A673 (cell line): ENCODE measurements around the gene JSRP1. TPM values are rescaled to one million over a fixed set of nuclear protein-coding genes. Genes with fewer than 3 reads are reported as not detected.

ENCODE experiments used
- BruUV-seq: library from RNA; stranded (reverse); fragments of 400-500 nt; replicated peaks from 2 replicates; lab custom pipeline; 2021; lab: Mats Ljungman, UMichigan
- CTCF ChIA-PET: fragments of 300-600 bp; sonication (Branson Sonifier 250); formaldehyde crosslinking; loops from one replicate; lab custom pipeline; 2022; ENCODE audit warnings: antibody characterized with exemption; lab: Charles Lee
- POLR2A ChIA-PET: fragments of 300-600 bp; sonication (Branson Sonifier 250); formaldehyde crosslinking; loops from one replicate; lab custom pipeline; 2022; ENCODE audit warnings: antibody characterized with exemption; ENCODE audit not compliant: low non-redundant PET; lab: Charles Lee
- DNase-seq: peaks from one replicate; pipeline ENCODE4 v3.0.0-alpha.2; 2015; ENCODE audit warnings: low spot score
- H3K27ac ChIP-seq: fragments of 200-600 bp; sonication (generic); 2 replicates; pipeline ENCODE4 v1.5.1; 2016; ENCODE audit warnings: mixed run types, low read depth, mild to moderate bottlenecking, mixed read lengths, antibody characterized with exemption, low read length; ENCODE audit not compliant: poor library complexity, severe bottlenecking
- H3K27me3 ChIP-seq: fragments of 200-600 bp; sonication (generic); replicated peaks from 2 replicates; pipeline ENCODE4 v1.6.1; 2017; ENCODE audit warnings: mixed run types, low read depth, mild to moderate bottlenecking, mixed read lengths, antibody characterized with exemption, low read length; ENCODE audit not compliant: insufficient read depth, poor library complexity
- H3K36me3 ChIP-seq: fragments of 200-600 bp; sonication (generic); 2 replicates; pipeline ENCODE4 v1.6.1; 2016; ENCODE audit warnings: mixed run types, mild to moderate bottlenecking, mixed read lengths, antibody characterized with exemption, low read length; ENCODE audit not compliant: insufficient read depth, poor library complexity, severe bottlenecking
- H3K4me1 ChIP-seq: fragments of 200-600 bp; sonication (generic); 2 replicates; pipeline ENCODE4 v1.6.1; 2017; ENCODE audit warnings: mixed run types, mild to moderate bottlenecking, mixed read lengths, antibody characterized with exemption, low read length; ENCODE audit not compliant: insufficient read depth, poor library complexity, severe bottlenecking
- H3K4me3 ChIP-seq: fragments of 200-600 bp; sonication (generic); 2 replicates; pipeline ENCODE4 v1.5.1; 2016; ENCODE audit warnings: low read depth, mixed run types, mild to moderate bottlenecking, mixed read lengths, low read length; ENCODE audit not compliant: poor library complexity, severe bottlenecking
- H3K9me3 ChIP-seq: fragments of 200-600 bp; sonication (generic); 2 replicates; pipeline ENCODE4 v1.6.1; 2016; ENCODE audit warnings: mixed run types, low read depth, mild to moderate bottlenecking, mixed read lengths, antibody characterized with exemption, low read length; ENCODE audit not compliant: poor library complexity, severe bottlenecking
- EZH2 ChIP-seq: fragments of 200-600 bp; sonication (generic); IDR thresholded peaks from 2 replicates; pipeline ENCODE4 v1.6.1; 2017; ENCODE audit warnings: borderline replicate concordance, low read depth, mild to moderate bottlenecking, mixed read lengths, antibody characterized with exemption, low read length; ENCODE audit not compliant: poor library complexity, severe bottlenecking
- intact Hi-C: fragments of 100-400 bp; cut with micrococcal nuclease; formaldehyde crosslinking; loops from one replicate; pipeline ENCODE4 v1.10.0; 2022; ENCODE audit not compliant: unreplicated experiment
- total RNA-seq: library from RNA; stranded (reverse); gene quantifications from 2 replicates; pipeline ENCODE4 v1.2.3, GENCODE V29; 2021
- TF ChIP-seq, protein P1 (sequence below): fragments of 300-800, 200-600 bp; sonication (generic); conservative IDR thresholded peaks from 2 replicates; pipeline ENCODE4 v1.5.1; 2017; ENCODE audit warnings: low read depth, mild to moderate bottlenecking, antibody characterized with exemption, low read length, moderate library complexity, mixed read lengths

Gene JSRP1
- total RNA-seq, 1 experiment from 2014 or later, result 0.73 TPM

DNA sequence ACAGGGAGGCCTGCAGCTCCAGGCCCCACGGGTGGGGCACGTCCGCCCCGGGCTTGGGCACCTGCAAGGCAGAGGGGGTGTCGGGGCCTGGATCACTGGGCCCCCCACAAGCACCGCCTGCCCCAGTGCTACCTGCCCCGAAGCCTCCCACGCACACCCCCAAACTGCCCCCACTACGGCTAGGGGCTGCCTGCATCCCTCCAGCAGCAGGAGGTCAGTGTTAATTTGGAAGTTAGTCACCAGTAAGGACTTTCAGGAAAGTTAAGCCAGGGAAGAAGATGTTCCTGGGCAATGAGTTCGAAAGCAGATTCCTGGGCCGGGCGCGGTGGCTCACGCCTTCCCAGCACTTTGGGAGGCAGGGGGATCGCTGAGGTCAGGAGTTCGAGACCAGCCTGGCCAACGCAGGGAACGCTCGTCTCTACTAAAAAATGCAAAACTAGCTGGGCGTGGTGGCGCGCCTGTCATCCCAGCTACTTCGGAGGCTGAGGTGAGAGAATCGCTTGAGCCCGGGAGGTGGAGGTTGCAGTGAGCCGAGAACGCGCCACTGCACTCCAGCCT lies 20.3 kb upstream of the JSRP1 start:
- intact Hi-C loops, result no loop called here
- H3K36me3 ChIP-seq, result peaks cover 37% of the 10 kb centered on the region
- CTCF ChIA-PET, result interaction anchor here (0.6 kb wide), 1 partner anchor 710 kb away, joined by 3 read pairs; no protein-coding TSS in a partner anchor
- POLR2A ChIA-PET, result no interaction called here
- no peak overlapping the region for H3K4me3 ChIP-seq
- peaks cover 21% of the 10 kb centered on the region for H3K4me1 ChIP-seq
- H3K27me3 ChIP-seq, result no peaks in the 10 kb centered on the region
- TF ChIP-seq EZH2, result no peak
- TF ChIP-seq, protein P1, sequence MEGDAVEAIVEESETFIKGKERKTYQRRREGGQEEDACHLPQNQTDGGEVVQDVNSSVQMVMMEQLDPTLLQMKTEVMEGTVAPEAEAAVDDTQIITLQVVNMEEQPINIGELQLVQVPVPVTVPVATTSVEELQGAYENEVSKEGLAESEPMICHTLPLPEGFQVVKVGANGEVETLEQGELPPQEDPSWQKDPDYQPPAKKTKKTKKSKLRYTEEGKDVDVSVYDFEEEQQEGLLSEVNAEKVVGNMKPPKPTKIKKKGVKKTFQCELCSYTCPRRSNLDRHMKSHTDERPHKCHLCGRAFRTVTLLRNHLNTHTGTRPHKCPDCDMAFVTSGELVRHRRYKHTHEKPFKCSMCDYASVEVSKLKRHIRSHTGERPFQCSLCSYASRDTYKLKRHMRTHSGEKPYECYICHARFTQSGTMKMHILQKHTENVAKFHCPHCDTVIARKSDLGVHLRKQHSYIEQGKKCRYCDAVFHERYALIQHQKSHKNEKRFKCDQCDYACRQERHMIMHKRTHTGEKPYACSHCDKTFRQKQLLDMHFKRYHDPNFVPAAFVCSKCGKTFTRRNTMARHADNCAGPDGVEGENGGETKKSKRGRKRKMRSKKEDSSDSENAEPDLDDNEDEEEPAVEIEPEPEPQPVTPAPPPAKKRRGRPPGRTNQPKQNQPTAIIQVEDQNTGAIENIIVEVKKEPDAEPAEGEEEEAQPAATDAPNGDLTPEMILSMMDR, result no peak
- DNase-seq, result no peak
- H3K9me3 ChIP-seq, result no peaks in the 10 kb centered on the region
- no TSS peak for BruUV-seq
- no peak overlapping the region for H3K27ac ChIP-seq

DNA sequence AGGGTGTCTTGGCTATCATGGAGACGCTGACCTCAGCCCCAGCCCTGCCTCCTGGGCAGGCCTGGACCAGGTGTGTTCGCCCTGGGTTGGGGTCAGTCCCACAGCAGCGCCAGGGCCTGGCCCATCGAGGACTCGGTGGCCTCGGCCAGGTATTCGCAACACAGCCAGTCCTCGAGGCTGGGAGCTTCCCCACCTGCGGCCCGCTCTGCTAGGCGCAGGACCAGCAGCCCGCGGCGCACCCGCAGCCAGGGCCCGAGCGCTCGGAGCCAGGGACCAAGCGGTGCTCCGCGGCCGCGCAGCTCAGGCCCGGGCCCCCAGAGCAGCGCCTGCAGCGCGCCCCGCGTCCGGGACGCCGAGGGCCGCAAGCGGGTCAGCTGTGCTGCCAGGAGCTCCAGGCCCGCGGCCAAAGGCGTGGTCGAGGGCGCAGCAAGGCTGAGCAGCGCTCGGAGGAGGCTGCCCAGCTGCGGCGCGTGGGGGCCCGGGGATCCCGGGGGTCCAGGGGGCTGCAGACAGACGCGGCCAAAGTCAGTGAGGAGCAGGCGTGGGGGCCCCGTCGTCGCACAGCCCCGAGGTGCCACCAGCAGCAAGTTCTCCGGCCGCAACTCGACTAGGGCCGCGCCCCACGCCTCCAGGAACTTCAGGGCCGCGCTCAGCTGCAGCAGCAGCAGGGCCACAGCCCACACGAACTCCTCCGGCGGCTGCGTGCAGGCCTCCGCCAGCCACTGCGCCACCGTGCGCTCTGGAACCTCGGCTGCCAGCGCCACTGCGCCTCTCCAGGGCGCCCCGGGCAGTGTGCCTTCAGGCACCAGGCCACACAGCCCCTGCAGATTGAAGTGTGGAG lies 19.6 kb upstream of the JSRP1 start:
- no peak for DNase-seq
- intact Hi-C loops, result loop anchor here (1.0 kb wide), 1 partner anchor 115 kb away; no protein-coding TSS in a partner anchor
- H3K4me3 ChIP-seq, result no peak overlapping the region
- no TSS peak for BruUV-seq
- CTCF ChIA-PET, result interaction anchor here (1.2 kb wide), 1 partner anchor 116 kb away, joined by 5 read pairs; no protein-coding TSS in a partner anchor
- POLR2A ChIA-PET, result no interaction called here
- no peak overlapping the region for H3K27ac ChIP-seq
- no peaks in the 10 kb centered on the region for H3K9me3 ChIP-seq
- TF ChIP-seq, protein P1, result no peak
- TF ChIP-seq EZH2, result no peak
- no peaks in the 10 kb centered on the region for H3K27me3 ChIP-seq
- H3K36me3 ChIP-seq, result peaks cover 44% of the 10 kb centered on the region
- peaks cover 21% of the 10 kb centered on the region for H3K4me1 ChIP-seq

DNA sequence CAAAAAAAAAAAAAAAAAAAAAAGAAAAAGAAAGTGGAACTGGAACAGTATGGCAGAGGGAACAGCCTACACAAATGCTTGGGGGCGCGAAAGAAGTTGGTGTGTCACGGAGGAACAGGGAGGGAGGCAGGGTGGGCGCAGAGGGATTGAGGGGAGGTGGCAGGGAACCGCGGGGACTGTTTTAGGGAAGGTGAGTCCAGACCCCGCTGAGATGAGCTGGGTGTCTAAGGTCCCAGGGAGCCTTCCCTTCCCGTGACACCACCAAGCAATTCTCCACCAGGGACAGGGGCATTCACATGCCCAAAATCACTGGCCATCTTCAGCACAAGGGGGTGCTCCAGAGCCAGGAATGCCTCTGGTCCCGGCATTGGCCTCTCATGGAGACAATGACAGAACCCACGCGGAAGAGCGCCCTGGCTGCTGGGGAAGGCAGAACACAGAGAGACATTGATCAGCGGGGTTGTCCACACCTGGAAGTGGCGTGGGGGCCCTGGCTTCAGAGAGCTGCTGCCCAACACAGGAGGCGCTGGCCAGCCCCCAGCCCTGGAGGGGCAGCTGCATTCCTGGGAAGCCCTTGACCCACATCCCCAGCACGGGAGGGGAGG lies 18.8 kb upstream of the JSRP1 start:
- no peak overlapping the region for H3K27ac ChIP-seq

More for the DNA sequence above, 18.8 kb upstream of the JSRP1 start:
- intact Hi-C loops, result loop anchor here (1.0 to 5.0 kb wide), 2 partner anchors 116 to 118 kb away; no protein-coding TSS in a partner anchor
- BruUV-seq, result no TSS peak
- TF ChIP-seq, protein P1, result peak; percentile 74
- TF ChIP-seq EZH2, result no peak
- CTCF ChIA-PET, result interaction anchor here (0.5 to 1.2 kb wide), 2 partner anchors 117 to 173 kb away, joined by 4 to 5 read pairs; no protein-coding TSS in a partner anchor
- Histone ChIP-seq H3K36me3 (peaks cover 44% of the 10 kb centered on the region), H3K4me1 (peaks cover 21% of the 10 kb centered on the region), H3K4me3 (no peak overlapping the region), H3K27me3 (no peaks in the 10 kb centered on the region), H3K9me3 (no peaks in the 10 kb centered on the region)
- peak; percentile 89 for DNase-seq
- POLR2A ChIA-PET, result interaction anchor here (0.6 kb wide), 1 partner anchor 25 kb away, joined by 3 read pairs; no protein-coding TSS in a partner anchor
